DMS53 (cell line): ENCODE data around the gene OTOG.

ENCODE experiments used
- DNase-seq: peaks from one replicate; lab custom pipeline; 2025; lab: John Stamatoyannopoulos, UW

Gene OTOG

GRCh38 chr11:17695454-17696441 is 148.7 kb downstream of the OTOG start:
- peak; percentile 53 for DNase-seq

GRCh38 chr11:17696741-17697140 is 149.7 kb downstream of the OTOG start:
- no peak for DNase-seq
